HG02678 (cell line): ENCODE measurements around the gene TNNT3.
"Not testable (repeated sequence)": the region's sequence is repeated elsewhere in the genome, so short reads cannot be mapped to it uniquely, and the experiment has no call there.

Experiments
- ATAC-seq: cut with Tn5 transposase; IDR thresholded peaks from one replicate; pipeline ENCODE4 v1.9.1; 2021; ENCODE audit warnings: mild to moderate bottlenecking, moderate library complexity; ENCODE audit not compliant: unreplicated experiment

The TNNT3 gene

DNA sequence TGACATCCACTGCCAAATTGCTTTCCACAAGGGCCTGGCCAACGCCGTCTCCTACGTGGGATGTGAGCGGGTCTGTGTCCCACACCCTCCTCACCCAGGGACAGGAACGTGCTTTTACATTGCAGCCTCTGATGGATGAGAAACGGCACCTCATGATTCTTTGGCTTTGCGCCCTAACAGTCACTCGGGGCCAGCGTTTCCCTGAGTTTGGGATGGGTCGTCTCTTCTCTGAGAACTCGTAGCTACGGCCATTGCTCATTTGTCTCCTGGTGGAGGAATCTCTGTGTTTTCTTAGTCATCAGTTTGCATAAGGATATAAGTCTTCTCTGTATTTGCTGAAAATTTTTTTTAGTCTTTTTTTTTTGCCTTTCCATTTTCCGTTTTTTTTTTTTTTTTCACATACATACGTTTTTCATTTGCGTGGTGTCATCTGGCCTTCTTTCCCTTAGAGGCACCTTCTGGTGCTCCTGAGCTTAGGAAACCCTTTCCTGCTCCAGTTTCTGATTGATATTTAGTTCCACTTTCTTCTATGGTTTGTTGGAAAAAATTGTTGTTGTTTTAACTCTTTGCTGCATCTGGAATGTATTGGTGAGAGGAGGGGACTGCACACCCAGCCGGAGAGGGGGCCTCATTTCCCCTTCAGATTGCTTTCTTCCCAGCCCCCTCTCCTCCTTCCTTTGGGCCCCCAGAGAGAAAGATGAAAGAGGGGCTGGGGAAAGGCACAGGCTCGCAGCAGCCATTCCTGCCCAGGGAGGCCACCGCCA is 12.0 kb downstream of the TNNT3 start:
- ATAC-seq: no peak

DNA sequence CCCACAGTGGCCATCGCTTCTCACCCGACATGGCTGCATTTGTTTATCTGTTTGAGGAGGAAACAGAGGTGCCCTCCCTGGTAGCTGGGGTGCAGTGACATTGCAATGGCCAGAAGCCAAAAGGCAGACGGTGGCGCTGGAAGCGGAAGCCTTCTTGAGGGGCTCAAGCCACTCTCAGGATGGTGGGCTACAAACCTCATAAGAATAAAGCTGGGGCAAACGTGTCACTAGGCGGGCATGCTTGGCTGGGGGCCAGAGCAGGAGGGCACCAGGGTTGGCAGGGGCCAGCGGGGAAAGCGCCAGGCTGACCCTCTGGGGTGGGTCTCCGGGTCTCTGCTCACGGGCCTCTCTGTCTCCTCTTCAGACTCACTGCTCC is 12.6 kb downstream of the TNNT3 start:
- ATAC-seq: no peak

DNA sequence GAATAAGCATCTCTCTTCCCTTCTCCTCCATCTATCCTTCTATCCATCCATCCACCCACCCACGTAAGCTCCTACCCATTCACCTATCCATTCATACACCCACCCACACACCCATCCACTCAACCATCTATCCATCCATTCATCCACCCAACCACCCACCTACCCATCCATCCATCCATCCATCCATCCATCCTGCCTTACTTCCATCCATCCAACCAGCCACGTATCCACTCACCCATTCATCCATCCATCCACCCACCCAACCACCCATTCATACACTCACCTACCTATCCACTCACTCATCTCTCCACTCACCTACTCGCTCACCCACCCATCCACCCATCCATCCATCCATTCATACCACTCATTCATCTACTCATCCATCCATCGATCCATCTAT is 13.2 kb downstream of the TNNT3 start:
- ATAC-seq: no peak

DNA sequence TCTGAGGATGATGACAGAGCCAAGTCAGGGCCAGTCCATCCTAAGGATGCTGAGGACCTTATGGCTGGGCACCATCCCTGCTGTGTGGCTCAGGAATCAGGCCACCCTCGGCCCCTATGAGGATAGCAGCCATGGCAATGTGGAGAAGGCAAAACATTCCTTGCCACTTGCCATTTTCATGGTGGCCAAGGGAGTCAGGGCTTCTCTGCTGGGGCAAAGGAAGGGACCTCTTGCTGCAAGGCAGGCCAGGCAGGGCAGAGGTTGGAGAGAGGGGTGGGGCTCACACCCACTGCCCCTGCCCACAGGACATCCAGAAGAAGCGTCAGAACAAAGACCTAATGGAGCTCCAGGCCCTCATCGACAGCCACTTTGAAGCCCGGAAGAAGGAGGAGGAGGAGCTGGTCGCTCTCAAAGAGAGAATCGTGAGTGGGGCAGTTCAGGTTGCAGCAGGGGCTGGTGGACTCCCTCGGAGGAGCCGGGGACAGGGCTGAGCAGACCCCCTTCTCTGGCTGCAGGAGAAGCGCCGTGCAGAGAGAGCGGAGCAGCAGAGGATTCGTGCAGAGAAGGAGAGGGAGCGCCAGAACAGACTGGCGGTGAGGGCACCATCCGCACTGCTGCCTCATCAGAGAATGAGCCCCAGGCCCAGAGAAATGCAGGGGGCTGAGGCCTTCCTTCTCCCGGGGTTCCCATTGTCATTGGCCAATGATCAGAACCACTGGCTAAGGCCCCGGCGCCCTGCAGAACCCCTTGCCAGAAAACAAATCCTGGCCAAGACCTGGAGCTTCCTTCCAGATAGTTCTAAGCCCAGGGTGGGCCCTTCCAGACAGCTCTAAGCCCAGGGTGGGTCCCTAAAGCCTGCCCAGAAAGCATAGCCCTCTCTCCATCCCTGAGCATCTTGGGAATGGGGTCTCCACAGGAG is 14.2 kb downstream of the TNNT3 start:
- no peak for ATAC-seq

DNA sequence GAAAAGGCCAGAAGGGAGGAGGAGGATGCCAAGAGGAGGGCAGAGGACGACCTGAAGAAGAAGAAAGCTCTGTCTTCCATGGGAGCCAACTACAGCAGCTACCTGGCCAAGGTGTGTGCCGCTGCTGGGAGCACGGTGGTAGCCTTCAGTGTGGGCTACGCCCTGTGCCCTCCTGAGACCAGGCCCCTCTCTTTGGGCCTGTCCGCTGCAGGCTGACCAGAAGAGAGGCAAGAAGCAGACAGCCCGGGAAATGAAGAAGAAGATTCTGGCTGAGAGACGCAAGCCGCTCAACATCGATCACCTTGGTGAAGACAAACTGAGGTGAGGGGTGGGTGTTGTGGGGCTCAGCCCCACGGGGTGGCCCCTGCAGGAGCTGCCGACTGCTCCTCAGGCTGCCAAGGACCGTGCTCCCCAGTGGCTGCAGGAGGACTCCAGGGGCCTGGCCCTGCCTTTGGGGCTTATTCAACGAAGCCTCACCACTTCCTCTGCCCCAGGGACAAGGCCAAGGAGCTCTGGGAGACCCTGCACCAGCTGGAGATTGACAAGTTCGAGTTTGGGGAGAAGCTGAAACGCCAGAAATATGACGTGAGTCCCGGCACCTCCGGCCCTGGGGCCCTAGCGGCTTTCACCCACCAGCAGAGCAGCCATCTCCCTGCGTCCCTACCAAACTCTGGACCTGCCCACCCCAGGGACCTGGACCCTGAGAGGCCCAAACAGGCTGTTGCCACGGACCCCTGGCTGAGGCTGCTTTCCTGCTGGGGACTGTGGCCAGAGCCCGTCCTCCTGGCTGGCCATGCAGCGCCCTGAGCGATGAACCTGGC is 15.0 kb downstream of the TNNT3 start:
- ATAC-seq: no peak

DNA sequence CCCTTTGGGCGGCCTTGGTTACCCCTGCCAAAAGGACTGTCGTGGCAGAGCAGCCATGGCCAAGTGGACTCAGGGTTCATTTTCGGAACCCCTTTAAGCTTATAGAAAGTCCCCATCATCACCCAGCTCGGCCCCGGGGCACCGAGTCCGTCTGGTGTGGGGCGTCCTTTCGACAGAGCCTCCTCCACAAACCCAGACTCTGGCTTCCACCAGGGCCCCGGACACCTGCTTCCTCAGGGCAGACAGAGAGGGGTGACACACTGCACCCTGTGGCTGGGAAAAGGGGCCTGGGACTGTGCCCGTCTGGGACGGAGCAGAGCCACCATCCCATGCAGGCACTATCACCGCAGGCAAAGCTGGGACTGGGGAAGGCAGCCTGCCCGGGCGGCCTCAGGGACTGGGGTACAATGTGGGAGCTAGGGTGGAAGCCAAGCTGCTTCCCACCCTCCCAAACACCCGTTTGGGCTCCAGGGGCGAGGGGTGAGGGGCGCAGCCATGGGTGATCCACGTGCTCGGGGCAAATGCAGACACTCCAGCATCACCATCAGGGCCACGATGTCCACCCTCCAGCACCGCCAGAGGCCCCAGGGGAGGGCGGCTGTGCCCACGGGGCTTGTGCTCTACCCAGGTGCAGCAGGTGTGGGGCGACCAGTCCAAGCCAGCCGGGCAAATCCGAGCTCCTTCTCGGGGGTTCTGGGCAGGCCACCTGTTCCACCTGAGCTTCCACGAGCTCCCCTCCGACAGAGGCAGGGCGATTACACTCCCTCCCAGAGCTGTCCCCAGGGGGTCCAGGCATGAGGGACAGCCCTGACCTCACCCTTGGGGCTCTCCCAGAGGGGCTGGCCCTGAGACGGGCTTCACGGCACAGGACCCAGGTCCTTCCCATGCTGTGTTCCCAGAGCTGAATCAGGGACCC is 15.9 kb downstream of the TNNT3 start:
- ATAC-seq: no peak

DNA sequence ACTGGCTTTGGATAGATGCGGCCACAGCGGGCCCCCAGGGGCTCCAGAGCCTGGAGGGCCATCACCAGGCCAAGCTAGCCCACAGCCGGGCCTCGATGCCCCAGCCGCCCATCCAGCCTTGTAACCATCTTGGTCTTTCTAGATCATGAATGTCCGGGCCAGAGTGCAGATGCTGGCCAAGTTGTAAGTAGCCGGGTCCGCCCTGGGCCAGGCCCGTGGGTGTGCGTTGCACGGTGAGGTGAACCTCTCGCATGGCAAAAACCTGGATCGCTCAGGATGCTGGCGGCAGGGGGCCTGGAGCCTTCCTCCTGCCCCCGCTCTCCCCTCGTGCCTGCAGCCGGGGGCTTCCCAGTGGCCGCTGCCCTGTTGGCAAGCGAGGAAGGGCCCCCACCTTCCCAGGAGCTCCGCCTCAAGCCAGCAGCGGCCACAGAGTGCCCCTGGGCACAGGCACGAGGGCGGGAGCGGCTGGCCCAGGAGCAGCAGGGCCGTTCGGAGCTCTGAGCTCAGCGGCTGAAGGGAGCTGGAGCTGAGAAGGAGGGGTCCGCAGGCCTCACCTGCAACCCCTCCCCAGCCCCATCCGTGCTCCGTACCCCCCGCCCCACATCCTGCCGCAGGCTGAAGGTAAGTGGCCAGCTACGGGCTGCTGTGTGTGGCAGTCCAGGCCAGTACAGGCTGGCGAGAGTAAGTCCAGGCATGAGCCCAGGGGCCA is 16.7 kb downstream of the TNNT3 start:
- no peak for ATAC-seq

DNA sequence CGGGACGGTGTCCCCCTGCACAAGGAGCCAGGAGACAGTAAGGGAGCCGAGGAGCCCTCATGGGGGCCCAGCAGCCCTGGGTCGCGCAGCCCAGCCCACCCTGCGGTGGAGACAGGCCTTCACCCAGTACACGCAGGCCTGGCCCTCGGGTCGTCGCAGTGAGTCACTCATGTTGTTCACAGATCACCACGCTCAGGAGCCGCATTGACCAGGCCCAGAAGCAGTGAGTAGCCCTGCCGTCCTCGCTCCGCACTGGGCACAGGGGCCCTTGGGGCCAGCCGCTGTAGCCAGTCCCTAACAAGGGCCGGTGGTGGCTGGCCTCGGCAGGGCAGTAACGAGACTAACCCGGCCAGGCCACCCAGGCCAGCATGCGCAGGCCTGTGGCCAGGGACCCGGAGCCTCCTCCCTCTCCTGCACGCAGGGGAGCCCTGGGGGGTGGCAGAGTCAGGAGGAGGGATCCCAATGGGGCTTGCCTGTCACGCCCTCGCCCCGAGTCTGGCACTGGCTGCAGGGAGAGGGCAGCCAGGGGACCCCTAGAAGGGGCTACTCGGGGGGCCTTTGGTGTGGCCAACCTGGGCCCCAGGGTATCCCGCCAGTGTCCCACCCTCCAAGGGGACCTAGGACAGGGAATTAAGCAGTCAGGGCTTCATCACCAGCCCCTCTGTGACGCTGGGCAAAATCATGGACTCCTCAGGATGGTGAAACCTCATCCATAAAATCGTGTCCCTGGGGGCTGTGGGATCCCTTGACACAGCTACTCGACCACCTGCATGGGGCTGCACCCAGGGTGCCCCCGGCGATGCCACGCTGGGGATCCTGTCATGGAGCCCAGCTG is 17.5 kb downstream of the TNNT3 start:
- no peak for ATAC-seq

DNA sequence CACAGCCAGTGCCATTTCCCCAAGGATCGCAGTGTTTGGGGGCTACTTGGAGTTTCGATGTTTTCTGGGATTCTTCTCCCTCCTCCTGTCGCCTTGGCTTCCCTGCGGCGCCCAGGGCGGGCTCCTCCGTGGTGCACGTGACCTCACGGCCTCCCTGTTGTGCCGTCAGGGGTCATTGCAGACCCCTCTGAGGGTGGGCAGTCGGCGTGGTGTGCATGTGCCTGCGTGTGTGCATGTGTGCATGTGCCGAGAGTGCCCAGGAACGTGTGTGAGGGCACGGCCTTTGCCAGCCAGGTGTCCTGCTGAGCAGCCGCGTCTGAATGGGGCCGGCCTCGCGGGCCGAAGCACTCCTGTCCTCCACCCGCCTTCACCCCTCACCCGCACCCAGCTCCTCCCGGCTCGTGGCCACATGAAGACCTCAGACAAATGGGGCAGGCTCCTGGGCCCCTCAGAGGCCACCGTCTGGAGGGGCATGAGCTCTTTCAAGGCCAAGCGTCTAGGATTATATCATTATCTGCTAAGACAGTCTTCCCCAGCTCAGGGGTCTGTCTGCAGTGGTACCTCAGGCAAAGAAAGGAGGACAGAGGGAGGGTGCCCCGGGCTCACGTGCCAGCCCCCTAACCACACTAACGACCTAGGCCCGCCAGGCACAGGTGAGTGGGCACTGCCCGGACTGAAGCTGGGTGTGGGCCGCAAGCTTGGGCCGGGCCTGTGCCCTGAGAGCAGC is 18.3 kb downstream of the TNNT3 start:
- no peak for ATAC-seq

DNA sequence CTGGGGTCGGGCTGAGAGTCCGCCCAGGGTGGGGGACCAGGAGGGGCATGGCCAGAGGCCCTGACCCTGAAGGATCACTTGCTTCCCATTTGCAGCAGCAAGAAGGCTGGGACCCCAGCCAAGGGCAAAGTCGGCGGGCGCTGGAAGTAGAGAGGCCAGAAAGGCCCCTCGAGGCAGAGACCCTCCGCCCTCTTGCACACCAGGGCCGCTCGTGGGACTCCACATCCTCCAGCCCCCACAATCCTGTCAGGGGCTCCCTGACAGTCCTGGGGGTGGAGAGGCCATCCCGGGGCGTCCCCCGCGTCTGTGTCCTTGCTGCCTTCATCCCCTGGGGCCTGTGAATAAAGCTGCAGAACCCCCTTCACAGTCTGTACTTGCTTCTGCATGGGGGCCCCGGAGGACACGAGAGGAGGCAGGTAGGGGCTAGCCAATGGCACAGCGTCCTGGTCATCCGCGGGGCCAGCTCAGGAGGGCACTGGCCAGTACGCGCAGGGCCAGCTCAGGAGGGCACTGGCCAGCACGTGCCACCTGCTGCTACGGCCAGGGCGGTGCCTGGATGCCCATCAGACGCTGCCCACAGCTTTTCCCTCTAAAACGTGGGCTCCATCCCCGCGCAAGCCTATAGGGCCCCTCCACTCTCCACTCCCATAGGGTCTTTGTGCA is 19.0 kb downstream of the TNNT3 start:
- no peak for ATAC-seq

DNA sequence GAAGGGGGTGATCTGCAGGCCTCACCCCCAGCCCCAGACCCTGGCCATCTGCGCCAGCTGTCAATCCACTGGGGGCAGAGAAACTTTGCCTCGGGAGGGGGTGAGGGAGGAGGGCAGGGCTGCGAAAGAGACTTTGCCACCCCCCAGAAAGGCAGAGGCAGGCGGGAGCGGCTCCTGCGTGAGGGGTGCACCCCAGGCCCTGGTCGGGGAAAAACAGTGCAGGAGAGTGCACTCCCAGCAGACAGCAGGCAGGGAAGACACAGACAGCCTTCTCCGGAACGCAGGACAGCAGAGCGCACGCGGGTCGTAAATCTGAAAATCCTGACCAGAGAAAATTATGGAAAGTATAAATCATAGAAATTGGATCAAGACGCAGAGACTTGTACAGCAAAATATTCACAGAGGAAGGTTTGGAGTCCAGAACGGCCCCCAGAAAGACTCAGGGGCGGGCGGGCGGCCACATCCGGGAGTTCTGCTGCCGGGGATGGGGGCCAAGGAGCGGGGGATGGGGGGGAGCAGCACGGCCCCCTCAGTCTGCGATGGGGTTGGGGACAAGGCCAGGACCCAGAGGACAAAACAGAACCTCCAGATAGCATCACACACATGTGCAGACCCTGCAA is 19.6 kb downstream of the TNNT3 start:
- no peak for ATAC-seq

DNA sequence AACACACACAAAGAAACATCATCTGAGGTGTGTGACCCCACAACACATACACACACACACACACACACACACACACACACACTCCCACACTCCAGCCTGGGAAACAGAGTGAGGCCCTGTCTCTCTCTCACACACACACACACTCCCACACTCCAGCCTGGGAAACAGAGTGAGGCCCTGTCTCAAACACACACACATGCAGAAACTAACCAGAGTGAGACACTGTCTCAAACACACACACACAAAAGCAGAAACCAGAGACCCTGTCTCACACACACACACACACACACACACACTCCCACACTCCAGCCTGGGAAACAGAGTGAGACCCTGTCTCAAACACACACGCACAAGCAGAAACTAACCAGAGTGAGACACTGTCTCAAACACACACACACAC is 20.3 kb downstream of the TNNT3 start:
- not testable (repeated sequence) for ATAC-seq

DNA sequence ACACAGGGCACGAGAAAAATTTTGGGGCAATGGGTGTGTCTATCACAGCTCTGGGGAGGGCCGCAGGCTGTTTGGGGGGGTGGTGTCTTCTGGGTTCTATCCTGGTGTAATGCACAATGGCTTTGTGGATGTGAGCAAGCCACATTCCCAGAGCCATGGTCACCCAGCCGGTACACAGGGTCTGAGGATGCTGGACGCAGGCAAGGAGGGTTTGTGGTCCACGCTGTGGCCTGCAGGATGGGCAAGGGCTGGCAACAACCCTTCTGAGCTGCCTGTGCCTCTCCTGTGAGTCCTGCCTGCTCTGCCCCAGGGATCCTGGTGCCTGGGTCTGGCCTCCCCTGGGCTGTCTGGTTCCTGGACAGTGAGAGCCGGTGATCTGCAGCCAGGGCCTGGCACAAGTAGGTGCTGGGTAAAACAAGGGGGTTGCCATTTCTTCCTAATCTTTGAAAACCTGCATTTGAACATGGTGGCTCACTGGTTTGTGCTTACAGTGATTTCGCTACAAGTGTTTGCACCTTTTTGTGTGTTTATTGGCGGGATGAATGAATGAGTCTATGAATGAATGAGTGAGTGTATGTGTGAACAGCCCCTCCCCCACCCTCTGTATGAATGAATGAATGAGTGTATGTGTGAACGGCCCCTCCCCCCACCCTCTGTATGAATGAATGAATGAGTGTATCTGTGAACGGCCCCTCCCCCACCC is 23.2 kb downstream of the TNNT3 start:
- ATAC-seq: no peak

DNA sequence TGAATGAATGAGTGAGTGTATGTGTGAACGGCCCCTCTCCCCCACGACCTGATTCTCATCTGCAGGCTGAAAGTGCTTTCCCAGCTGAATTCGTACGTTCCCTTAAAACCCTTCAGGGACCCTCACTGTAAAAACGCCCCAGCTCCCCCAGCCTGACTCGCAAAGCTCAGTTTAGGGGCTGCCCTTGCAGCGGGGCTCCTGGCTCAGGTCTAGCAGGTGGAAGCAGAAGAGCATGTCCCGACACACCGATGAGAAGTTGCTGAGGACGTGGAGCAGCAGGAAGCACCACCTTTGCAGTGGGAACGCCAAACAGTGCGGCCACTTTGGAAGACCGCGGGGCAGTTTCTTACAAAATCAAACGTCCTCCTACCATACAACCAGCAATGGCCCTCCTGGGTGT is 24.1 kb downstream of the TNNT3 start:
- no peak for ATAC-seq

DNA sequence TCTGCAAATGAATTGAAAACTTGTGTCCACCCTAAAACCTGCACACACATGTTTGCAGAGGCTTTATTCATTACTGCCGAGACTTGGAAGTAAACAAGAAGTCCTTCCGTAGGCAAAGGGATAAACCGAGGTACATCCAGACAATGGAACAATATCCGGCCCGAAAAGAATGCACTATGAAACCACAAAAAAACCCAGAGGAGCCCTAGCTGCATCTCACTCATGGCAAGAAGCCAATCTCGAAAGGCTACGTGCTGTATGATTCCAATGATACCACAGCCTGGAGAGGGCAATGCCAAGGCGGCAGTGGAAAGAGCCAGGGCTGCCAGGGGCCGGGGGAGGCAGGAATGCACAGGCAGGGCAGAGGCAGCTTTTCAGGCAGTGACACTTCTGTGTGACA is 24.5 kb downstream of the TNNT3 start:
- no peak for ATAC-seq

DNA sequence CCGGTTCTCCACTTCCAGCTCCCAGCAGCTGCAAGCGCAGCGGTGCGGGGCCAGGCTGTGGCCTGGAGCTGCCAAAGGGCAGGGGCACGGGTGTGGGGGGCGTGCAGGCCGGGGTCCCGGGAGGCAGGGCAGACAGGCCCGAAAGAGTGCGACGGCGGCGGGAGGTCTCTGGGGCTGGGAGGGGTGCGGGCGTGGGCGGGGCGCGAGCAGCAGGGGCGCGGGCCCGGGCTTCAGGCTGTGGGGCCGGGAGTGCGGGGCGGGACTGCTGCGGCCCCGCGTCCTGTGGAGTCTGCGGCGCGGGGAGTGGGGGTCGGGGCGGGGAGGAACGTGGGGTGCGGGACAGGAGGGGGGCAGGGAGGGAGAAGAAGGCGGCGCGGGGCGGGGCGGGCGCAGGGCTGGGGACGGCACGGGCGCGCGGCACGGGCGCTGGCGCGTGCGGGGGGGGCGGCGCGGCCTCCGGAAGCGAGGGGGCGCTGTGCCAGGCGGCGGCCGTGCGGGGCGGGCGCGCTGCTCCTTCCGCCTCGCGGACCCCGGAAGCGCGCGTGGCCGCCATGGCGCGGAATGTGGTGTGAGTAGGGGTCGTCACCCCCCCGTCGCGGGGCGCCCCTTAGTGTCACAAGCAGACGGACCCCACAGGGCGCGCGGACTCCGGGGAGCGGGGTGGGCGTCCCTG is 27.4 kb downstream of the TNNT3 start, which contains the start of gene MRPL23:
Gene MRPL23 (plus strand): TSS at position 521 of the 673 bp plus-strand sequence. CDS start 31 bp downstream, at position 552.
- peak; percentile 56 for ATAC-seq
